Hematopoietic multipotent progenitor cell treated with erythropoietin and hydrocortisone succinate and interleukin-3 and kit ligand, for 4 days (in vitro differentiated cells): Measurements from ENCODE around the gene SIX5.

Experiments
- DNase-seq: peaks from one replicate; pipeline ENCODE4 v3.0.0-alpha.2; 2015

Gene SIX5

DNA sequence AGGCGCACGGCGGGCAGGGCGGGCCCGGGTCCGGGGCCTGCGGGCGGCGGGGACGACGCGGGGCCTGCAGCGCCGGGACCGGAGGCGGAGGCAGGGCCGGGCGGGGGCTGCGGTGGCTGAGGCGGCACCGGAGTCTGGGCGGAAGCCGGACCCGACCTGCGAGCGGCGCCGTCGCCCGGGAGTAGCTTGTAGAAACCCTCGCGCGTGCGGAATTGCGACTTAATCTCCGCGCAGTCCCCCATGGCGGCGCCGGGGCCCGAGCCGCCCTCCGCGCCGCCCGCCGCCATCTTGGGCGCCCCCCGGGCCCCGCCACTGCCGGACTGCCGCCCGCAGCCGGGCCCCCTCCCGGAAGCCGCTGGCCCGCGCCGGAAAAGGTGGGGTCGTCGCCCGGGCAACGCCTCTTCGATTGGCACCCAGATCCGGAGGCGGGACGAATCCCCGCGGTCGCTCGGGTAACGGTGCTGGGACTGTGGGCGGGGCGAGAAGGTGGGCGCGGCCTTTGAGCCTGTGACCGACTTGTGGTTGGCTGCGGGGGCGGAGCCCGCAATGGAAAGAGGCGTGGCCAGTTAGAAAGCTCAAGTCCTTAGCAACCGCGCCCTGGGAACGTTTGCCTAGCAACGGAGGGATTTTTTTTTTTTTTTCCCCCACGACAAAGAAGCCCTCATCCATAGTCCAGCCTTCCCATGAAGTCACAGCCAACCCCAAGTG, 23.6 kb upstream of the SIX5 start, which contains the start of gene DMWD:
Gene DMWD (minus strand): TSS at position 376 of the 708 bp plus-strand sequence. CDS start 89 bp downstream, at position 287.
- DNase-seq = peak; percentile 99

DNA sequence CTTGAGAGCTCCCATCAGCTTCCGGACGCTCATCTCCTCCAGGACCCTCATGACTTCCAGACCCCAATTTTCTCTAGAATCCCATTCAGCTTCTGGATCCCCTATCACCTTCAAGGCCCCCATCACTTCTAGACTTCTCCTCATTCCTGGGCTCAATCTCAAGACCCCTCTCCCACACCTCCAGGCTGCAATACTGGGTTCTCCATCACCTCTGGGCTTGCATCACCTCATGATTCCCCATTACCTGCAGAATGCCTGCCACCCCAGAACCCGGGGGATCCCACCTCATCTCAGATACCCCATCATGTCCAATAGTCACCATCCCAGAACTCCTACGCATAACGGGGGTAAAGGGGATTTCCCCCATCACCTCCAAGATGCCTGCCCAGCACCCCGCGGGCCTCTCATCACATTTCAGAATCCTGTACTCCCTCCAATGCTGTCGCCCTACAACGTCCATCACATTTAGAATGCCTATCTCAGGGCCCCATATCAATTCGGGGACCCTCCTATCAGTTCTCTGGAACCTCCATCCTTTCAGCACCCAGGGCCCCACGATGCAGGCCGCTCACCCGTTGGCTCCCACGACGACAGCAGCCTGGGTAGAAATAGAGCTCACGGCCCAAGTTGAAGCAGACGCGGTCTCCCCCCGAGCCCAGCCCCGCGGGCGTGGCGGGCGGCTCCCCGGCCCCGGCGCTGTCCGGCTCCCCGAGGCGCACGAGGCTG, 22.9 kb upstream of the SIX5 start:
- no peak for DNase-seq

DNA sequence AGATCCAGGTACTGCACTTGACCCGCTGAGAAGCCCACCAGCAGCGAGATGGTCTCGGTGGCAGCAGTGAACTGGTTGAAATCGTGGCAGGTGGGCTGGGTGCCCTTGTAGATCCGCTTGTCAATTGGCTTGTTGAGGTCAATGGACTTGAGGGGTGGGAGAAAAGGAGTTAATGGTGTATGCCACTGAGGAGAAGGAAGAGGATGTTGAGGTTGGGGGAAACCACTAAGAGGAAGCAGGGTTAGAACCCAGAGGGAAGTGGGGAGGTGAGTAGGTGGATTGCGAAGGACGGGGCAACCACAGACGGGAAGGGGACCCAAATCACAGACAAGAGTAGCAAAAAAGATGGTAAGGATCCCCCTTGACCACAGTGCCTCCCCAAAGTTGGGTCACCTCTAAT, 21.9 kb upstream of the SIX5 start:
- DNase-seq = peak; percentile 88

DNA sequence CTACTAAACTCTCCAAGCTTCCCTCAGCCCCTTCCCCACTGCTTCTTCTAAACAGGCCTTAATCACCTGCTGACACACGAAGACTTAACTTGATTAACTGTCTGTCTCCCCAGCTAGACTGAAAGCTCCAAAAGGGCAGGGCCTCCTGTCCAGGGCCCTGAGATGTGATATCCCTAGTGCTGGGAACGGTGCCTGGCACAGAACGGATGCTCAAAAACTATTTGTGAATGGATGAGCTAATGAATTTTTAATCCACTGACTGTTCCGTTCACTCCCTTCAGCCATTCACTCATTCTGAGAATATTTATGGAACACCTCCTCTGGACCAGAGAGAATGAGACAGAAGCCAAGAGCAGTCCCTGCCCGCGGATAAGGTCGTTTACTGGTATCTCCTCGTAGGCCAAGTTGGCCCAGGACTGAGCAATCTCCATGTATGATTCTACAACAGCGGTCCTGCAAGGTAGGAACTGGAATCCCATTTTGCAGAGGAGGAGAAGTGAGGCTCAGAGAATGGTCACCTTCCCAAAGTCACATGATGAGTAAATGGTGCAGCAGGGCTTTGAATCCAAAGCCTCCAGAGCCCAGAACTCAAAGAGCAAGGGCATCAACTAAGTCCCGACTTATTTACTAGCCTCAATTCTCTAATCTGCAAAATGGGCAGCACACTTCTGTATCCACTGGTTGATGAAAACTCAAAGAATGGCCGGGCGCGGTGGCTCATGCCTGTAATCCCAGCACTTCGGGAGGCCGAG, 20.2 kb upstream of the SIX5 start:
- no peak for DNase-seq

DNA sequence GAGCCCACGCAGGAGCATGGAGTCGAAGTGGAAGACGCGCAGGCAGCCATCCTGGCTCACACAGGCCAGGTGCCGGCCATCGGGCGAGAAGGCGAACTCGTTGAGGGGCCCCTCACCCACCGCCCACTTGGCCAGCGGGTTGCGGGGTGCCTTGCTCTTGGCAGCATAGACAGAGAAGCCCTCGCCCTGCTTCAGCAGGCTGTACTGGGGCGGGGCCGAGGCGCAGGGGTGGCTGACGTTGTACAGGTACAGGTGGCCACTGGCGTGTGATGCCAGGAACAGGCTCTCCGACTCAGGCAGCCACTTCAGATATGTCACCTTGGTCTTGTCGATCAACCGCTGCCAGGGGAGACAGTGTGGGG, 17.5 kb upstream of the SIX5 start:
- no peak for DNase-seq

DNA sequence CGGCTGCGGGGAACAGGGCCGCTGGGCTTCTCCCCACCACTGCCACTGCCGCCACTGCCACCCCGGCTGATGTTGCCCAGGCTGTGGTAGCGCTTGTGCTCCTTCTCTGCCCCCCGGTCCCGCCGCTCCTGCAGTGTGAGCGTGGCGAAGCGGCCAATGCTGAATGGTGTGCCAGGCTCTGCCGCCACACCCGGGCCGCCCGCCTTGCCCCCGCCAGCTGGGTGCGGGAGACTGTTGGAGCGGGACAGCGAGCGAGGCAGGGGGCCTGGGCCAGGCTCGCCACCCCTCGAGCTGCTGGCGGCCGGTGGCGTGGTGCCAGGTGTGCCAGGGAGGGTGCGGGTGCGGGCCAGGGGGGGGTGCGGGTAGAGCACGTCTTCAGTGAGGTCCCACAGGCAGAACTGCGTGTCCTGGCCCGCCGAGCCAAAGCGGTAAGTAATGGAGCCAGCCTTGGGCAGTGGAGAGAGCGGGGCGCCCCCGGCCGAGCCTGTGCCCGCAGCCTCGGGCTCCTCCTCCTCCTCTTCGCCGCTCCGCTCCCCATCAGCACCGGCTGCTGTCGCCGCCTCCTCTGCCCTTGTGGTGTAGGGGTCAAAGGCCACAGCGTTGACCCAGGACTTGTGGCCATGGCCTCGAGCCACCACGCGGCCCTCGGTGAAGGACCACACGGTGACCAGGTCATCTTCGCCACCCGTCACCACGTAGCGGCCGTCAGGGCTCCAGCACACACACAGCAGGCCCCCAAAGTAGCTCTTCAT, 16.9 kb upstream of the SIX5 start:
- DNase-seq = no peak

DNA sequence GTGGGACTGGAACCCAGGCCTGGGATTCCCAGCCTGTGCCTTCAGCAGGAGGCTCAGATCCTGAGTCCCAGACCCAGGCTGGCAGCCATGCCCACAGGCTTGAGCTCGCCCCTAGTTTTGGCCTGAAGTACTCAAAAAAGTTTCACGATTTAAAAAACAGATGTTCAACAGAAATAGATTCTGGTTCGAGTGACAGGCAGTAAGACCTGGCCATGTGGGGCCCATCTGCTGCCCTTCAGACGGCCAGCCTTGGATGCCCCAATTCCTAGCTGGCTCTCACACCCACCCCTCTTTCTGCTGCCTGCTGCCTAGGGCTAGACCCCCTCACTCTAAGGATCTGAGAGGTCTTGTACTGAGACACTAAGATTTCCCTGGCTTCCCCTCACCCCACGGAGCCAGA, 16.0 kb upstream of the SIX5 start:
- no peak for DNase-seq

DNA sequence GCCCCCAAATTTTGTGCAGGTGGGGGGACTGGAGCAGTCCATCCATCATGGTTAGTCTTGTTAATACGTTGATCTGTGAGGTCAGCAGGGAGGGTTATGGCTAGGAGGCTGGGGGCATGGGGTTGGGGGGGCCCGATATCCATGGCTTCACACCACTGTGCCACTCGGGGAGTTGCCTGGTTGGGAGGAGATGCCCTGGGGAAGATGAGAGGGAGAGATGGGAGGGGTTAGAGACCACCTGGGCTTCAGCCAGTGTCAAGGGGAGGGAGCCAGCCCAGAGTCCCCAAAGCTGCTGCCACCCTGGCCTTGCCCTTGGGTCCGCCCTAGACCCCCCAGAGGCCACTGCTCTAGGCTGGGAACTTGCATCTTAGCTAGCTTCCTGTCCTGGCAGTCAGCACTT, 15.0 kb upstream of the SIX5 start:
- DNase-seq = no peak

DNA sequence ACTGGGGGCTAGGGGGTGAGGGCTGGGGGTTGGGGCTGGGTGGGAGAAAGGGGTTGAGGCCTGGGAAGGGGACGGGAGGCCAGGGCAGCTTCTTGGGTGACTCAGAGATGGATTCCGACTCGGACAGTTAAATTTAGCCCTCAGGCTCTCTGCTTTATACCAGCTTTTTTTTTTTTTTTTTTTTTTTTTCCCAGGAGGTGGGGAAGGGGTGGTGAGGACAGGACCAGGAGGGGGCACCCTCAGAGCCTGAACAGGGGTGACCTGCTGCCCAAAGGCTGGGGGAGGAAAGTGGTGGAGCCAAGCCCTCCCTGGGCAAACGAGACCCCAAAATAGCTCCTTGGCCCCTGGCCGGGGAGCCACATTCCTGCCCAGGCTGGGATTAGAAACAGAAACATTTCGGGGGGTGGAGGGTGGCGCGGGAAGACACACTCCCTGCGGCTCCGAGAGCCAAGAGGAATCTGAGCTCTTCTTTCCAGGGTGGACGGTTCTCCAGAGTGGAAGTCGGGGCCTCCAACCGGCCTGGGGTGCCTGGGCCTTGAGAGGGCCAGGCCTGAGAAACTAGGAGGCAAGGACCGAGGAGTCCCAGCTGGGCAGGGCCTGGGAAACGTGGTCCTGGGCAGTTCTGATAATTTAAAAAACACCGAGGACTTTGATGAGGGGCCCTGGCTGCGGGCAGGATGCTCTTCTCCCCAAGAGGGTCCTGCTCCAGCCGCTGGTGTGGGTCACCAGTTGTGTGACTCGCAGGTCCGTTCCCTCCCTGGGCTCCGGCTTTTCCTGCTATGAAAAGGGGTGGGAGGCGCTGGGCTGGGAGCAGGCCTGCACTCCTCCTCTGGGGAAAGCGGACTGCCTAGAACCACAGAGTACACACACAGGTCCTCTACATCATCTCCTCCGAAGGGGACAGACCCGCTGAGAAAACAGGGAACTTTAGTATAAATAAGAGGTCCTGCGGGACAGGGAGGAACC, 14.1 kb upstream of the SIX5 start:
- DNase-seq = no peak

DNA sequence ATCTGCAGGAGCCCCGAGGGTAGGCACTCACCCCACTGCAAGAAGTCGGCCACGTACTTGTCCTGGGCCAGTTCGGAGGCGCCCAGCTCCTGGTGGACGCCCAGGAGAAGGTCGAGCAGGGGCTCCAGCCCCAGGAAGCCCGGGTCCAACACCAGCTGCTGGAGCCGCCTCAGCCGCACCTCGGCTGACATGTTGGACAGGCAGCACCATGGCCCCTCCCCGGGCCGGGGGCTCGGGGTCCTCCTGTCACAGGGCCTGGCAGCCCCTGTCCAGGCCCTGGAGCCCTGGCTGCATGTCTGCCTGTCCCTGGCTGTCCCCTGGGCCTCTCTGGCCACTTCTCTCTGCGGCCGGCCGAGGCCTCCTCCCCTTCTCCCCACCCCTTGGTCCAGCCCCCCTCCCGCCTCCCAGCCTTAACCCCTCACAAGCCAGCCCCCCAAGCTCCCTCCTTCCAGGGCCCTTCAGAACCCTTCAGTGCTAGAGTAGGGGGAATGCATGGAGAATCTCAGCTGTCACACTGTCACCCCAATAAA, 13.2 kb upstream of the SIX5 start, which contains the start of gene DMPK:
Gene DMPK (minus strand): TSS at position 329 of the 530 bp plus-strand sequence. CDS start 138 bp downstream, at position 191.
- no peak for DNase-seq

DNA sequence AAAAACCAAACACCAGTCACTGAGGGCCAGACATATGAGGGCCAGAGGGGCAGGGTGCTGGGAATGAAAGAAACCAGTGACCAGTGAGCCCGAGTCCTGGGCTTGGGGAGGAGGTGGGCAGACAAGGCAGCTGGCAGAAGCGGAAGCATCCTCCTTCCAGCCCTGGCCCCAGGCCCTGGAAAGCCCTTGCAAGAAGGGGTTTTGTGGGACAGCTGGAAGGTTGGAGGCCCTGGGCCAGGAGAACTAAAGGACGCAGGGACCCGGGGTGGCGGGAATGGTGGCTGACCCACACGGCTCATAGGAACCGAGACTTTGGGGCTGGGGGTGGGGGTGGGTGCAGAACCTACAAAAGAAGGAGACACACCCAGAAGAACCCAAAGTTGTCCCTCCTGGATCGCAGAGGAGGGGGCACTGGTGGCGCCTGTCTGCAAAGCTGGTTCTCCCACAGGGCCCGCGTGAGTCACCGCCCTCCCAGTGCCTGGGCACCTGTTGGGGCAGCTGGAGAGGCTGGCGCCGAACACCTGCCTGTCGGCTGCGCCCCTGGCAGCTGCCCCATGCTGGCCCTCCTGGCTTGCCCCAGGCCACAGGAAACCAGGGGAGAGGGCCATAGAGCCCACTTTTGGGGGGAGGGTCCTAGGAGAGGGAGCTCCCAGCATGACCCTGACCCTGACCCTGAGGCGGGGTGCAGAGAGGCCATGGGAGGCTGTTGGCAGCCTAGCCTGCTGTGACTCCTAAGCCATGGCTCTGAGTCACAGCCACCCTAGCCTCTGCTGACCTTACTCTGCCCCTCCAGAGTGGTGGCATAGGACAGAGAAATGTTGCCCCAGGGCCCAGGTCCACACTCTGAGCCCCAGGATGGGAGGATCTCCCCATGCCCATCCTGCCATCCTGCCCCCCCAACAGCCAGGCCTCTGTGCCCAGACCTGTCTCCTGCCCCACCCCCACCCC, 12.4 kb upstream of the SIX5 start:
- DNase-seq = no peak

DNA sequence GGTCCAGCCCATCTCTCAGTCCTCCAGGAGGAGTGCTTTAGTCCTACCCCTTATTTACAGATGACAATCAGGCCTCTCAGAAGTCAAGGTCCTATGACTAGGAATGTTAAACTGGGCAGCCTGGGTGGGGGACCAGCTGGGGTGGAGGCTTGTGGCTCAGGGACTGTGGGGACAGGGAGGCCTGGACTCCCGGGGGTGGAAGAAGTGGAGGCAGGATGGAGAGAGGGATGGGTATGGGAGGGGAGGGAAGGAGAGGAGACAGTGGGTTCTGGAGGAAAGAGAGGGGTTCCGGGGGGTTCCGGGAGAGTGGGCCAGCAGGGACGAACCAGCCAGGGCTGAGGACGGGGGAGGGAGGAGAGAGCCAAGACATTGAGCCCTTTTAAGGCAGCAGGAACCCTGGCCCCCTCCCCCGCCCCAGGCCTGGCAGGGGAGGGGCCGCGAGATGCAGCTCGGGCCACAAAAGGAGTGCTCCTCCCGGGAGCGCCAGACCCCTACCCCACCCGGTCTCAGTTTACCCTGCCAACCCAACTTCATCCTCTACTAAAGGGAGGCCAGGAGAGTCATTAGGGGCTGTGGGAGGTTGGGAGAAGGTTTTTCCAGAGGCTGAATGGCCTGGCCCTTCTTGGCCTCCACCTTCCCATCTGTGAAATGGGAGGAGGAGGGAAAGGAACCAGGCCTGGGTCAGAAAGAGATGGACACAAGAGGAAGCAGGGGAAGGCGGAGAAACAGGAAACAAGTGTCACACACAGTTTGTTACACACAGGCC, 11.6 kb upstream of the SIX5 start:
- no peak for DNase-seq

DNA sequence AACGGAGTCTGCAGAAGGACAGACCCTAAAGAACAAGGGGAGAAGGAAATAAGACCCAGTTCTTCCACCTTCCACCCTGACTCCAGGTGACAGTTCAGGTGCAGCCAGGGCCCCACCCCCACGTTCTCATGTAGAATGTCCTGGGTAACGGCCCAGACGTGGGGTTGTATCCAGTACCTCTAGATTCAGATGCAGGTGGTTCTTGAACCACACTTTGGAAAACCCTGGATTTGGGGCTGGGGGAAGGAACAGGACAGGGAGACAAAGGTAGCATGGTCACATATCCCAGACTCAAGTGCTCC, 11.0 kb upstream of the SIX5 start:
- DNase-seq = no peak

DNA sequence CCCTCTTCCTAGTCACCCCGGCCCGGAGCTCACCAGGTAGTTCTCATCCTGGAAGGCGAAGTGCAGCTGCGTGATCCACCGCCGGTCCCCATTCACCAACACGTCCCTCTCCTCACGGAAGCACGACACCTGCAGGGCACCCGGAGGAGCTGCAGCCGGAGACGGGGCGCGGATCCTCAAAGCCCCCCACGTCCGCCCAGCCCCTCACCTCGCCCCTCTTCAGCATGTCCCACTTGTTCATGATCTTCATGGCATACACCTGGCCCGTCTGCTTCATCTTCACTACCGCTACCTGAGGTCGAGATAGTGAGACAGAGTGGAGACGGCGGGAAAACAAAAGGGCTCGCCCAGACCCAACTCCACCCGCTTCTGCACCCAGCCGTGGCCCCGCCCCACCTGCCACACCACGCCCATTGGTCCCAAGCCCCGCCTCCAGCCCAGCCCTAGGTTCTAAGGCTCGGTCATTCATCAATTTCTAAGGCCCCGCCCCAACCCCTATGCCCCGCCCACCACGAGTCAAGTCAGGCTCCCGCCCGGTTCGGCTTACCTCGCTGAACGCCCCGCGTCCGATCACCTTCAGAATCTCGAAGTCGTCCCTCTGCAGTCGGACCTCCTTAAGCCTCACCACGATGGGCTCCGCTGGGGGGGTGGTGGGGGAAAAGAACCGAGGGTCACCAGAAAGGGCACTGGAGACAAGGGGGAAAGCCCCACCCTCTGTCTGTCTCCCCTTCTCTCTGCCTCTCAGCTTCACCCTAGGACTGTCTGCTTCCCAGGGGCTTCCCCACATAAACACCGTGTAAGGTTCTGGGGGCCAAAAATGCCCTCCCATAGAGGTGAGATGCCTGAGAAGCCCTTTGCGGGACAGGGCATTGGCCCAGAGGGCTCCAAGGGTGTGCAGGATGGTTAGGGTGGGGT, 10.4 kb upstream of the SIX5 start:
- peak; percentile 95 for DNase-seq

DNA sequence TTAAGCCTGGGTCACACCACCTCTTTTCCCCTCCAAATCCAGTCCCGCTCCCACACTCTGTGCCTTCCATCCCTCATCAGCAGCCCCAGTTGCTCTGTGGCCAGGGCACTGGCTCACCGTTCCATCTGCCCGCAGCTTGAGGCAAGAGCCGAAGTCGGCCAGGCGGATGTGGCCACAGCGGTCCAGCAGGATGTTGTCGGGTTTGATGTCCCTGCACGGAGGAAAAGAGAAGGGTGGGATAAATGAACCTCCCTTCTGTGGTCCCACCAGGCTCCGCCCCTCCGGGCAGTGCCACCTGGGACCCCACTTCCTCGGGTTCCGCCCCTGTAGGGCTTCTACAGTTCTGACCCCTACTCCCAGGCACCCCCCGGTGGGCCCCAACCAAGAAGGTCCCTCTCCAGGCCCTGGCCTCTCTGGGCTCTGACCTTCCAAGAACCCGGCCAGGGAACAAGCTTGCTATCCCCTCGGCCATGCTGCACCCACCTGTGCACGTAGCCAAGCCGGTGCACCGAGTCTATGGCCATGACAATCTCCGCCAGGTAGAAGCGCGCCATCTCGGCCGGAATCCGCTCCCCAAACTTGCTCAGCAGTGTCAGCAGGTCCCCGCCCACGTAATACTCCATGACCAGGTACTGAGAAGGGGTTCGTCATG, 9.1 kb upstream of the SIX5 start:
- no peak for DNase-seq

DNA sequence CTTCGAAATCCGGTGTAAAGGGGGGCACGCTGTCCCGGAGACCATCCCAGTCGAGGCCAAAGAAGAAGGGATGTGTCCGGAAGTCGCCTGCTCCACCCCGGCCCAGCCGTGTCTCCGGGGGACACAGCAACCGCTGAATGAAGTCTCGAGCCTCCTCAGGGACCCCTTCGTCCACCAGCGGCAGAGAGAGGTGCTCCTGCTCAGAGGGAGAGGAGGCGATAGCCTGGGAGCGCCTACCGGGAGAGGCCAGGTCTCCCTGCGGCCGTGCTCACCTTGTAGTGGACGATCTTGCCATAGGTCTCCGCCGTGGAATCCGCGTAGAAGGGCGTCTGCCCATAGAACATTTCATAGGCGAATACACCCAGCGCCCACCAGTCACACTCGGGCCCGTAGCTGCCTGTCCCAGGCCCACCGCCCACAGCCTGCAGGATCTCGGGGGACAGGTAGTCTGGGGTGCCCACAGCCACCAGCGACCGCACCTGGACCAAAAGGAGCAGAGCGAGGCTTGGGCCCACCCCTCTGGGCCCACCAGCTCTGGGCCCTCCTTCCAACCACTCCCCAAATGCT, 8.4 kb upstream of the SIX5 start:
- no peak for DNase-seq

DNA sequence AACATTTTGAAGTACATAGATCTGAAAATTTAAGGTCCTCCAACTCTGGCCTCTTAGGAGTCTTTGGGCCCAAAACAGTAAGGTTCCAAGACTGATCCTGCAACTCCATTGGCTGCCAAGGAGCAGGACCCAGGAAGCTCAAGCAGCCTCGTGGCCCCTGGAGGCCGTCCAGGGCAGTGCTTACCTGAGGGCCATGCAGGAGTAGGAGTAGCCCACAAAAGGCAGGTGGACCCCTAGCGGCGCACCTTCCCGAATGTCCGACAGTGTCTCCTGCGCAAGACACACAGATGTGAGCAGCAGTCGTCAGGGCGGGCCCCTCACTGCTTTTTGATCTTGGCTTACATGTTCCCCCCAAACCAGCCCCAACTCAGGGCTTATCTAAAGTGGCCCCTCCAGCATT, 5.7 kb upstream of the SIX5 start:
- no peak for DNase-seq

DNA sequence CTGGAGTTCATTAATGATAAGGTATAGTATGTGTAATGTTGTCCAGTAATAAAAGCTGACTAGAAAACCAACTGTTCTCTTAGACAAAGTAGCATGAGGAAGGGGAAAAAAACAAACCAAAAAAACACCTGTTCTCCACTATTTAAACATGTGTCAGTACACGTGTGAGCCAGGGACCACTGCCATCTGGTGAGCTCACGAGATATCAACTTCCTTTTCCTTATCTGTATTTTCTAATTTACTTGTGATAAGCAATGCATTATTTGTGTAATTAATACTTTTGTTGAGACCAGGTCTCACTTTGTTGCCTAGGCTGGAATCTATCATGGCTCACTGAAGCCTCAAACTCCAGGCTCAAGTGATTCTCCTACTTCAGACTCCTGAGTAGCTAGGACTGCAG, 4.3 kb upstream of the SIX5 start:
- peak; percentile 22 for DNase-seq
